LNCaP clone FGC (cell line): ENCODE results near the gene MAST1.
A peak's percentile ranks its signal among the peaks of the same experiment; 100 is the strongest.

ENCODE experiments used
- DNase-seq: peaks from one replicate; pipeline ENCODE4 v3.0.0-alpha.2; 2011; ENCODE audit warnings: low read depth
- H3K4me3 ChIP-seq: 2 replicates; pipeline ENCODE4 v1.5.1; 2011; ENCODE audit warnings: mild to moderate bottlenecking, low read depth, low read length, control low read depth
- TF ChIP-seq, protein P1 (sequence below): IDR thresholded peaks from 2 replicates; pipeline ENCODE4 v1.5.1; 2012; ENCODE audit warnings: mild to moderate bottlenecking; ENCODE audit not compliant: control insufficient read depth, insufficient read depth; ENCODE audit errors: extremely low read depth

The MAST1 gene

DNA sequence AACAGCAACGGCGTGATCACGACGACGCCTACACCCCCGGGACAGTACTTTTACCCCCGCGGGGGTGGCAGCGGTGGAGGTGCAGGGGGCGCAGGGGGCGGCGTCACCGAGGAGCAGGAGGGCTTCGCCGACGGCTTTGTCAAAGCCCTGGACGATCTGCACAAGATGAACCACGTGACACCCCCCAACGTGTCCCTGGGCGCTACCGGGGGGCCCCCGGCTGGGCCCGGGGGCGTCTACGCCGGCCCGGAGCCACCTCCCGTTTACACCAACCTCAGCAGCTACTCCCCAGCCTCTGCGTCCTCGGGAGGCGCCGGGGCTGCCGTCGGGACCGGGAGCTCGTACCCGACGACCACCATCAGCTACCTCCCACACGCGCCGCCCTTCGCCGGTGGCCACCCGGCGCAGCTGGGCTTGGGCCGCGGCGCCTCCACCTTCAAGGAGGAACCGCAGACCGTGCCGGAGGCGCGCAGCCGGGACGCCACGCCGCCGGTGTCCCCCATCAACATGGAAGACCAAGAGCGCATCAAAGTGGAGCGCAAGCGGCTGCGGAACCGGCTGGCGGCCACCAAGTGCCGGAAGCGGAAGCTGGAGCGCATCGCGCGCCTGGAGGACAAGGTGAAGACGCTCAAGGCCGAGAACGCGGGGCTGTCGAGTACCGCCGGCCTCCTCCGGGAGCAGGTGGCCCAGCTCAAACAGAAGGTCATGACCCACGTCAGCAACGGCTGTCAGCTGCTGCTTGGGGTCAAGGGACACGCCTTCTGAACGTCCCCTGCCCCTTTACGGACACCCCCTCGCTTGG is 46.1 kb upstream of the MAST1 start:
- H3K4me3 ChIP-seq: peak overlapping the region; percentile 86
- DNase-seq: peak; percentile 58
- TF ChIP-seq, protein P1, sequence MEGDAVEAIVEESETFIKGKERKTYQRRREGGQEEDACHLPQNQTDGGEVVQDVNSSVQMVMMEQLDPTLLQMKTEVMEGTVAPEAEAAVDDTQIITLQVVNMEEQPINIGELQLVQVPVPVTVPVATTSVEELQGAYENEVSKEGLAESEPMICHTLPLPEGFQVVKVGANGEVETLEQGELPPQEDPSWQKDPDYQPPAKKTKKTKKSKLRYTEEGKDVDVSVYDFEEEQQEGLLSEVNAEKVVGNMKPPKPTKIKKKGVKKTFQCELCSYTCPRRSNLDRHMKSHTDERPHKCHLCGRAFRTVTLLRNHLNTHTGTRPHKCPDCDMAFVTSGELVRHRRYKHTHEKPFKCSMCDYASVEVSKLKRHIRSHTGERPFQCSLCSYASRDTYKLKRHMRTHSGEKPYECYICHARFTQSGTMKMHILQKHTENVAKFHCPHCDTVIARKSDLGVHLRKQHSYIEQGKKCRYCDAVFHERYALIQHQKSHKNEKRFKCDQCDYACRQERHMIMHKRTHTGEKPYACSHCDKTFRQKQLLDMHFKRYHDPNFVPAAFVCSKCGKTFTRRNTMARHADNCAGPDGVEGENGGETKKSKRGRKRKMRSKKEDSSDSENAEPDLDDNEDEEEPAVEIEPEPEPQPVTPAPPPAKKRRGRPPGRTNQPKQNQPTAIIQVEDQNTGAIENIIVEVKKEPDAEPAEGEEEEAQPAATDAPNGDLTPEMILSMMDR: no peak

DNA sequence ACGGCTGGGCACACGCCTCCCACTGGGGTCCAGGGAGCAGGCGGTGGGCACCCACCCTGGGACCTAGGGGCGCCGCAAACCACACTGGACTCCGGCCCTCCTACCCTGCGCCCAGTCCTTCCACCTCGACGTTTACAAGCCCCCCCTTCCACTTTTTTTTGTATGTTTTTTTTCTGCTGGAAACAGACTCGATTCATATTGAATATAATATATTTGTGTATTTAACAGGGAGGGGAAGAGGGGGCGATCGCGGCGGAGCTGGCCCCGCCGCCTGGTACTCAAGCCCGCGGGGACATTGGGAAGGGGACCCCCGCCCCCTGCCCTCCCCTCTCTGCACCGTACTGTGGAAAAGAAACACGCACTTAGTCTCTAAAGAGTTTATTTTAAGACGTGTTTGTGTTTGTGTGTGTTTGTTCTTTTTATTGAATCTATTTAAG is 45.4 kb upstream of the MAST1 start:
- DNase-seq: no peak
- TF ChIP-seq, protein P1: no peak
- peak overlapping the region; percentile 86 for H3K4me3 ChIP-seq

DNA sequence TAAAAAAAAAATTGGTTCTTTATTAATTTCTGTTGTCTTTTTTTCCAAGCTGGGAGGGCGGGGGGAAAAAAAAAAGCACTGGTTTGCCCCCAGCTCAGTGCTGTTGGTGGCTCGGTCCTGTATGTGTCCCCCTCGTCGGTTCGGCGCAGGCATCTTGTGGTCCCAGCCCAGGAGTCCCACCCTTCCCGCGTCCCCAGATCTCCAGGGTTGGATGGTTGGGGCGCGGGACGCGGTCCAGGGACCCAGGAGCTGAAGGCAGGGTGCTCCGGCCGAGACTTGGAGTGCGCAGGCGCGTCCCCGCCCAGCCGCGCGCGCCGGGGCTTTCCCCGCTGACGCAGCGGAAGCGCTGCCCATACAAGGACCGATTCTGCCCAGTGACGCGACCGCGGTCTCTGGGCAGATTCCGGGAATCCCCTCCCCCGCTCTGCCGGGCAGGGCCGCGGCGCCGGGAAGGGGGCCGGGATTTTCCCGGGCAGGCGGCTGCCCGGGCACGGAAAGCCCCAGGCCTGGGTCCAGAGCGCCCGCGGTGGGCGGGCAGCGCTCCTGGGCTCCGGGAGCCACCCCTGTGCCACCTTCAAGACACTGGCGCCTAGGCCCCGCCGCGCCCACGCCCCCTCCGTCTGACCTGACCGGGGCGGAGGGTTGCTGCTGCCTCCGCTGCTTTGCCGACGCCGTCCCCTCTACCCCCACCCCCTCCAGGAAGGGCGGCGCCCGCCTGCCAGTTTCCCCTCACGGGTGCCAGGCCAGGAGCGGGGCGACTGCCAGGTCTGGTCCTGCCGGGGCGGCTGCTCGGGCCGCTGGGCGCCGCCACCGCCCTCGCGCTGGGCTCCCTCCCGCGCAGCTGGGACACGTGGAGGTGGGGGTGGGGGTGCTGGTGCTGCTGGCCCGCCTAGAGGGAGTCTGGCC is 44.8 kb upstream of the MAST1 start:
- TF ChIP-seq, protein P1: no peak
- H3K4me3 ChIP-seq: peak overlapping the region; percentile 86
- DNase-seq: peak; percentile 75

DNA sequence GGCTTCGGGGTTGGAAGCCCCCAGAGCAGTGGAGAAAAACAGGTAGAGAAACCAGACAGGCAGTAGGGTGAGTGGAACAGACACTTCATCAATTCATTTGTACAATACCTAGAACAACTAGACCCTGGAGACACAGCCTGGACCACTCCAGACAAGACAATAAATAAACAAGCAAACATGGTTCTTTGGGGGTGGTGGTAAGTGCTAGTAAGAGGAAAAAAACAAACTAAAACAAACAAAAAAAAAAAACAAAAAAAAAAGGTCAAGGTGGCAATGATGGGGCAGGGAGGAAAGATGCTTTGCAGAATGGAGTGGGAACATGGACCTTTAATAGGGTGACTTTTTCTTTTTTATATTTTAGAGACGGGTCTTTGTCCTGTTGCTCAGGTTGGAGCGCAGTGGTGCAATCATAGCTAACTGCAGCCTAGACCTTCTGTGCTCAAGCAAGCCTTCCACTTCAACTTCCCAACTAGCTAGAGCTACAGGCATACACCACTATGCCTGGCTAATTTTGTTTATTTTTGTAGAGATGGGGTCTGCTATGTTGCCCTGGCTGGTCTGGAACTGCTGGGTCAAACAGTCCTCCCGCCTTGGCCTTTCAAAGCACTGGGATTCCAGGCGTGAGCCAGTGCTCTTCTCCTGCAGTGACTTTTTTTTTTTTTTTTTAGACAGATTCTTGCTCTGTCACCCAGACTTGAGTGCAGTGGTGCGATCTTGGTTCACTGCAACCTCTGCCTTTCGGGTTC is 43.9 kb upstream of the MAST1 start:
- DNase-seq: no peak
- peak overlapping the region; percentile 86 for H3K4me3 ChIP-seq
- TF ChIP-seq, protein P1: no peak

DNA sequence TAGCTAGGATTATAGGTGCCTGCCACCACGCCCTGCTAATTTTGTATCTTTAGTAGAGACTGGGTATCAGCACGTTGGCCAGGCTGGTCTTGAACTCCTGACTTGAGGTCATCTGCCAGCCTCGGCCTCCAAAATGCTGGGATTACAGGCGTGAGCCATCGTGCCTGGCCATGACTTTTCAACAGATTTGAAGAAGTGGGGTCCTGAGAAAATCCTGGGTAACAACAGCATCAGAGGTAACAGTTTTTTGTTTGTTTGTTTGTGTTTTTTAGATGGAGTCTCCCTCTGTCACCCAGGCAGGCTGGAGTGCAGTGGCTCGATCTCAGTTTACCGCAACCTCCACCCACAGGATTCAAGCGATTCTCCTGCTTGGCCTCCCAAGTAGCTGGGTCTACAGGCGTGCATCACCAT is 43.3 kb upstream of the MAST1 start:
- DNase-seq: no peak
- TF ChIP-seq, protein P1: no peak
- no peak overlapping the region for H3K4me3 ChIP-seq
